Measurements from ENCODE around the gene APRT.
"Not testable (repeated sequence)": the region's sequence is repeated elsewhere in the genome, so short reads cannot be mapped to it uniquely, and the experiment has no call there.

Gene APRT

DNA sequence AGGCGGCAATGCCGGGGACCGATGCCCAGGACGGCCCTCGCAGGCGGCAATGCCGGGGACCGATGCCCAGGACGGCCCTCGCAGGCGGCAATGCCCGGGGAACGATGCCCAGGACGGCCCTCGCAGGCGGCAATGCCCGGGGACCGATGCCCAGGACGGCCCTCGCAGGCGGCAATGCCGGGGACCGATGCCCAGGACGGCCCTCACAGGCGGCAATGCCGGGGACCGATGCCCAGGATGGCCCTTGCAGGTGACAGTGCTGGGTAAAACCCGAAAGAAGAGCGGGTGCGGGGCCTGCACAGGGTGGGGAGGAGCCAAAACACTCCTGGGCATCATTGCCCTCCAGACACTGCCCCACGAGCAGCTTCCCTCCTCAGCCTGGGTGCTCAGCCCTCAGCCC, 11.9 kb upstream of the APRT start:
- H3K36me3 Mint-ChIP-seq (ENCODE audit: low read depth); H3K27ac Mint-ChIP-seq; H3K9me3 Mint-ChIP-seq; H3K27me3 Mint-ChIP-seq (ENCODE audit: low read depth); H3K4me3 Mint-ChIP-seq; H3K4me1 Mint-ChIP-seq (ENCODE audit: low read depth); DNase-seq (ENCODE audit: low spot score): not testable (repeated sequence)

- Mint-ChIP-seq H3K27me3 (ENCODE audit: low read depth) (no peaks in the 10 kb centered on the region), H3K36me3 (ENCODE audit: low read depth) (no peaks in the 10 kb centered on the region), H3K27ac (no peak overlapping the region), H3K9me3 (no peaks in the 10 kb centered on the region), H3K4me1 (ENCODE audit: low read depth) (no peaks in the 10 kb centered on the region), H3K4me3 (no peak overlapping the region)
- DNase-seq (ENCODE audit: low spot score), result no peak
Measured at GRCh38 chr16:88822281-88823040, 10.7 kb upstream of the APRT start.

- Mint-ChIP-seq H3K27ac (no peak overlapping the region), H3K9me3 (no peaks in the 10 kb centered on the region), H3K4me1 (ENCODE audit: low read depth) (no peaks in the 10 kb centered on the region), H3K27me3 (ENCODE audit: low read depth) (no peaks in the 10 kb centered on the region), H3K4me3 (no peak overlapping the region), H3K36me3 (ENCODE audit: low read depth) (no peaks in the 10 kb centered on the region)
- no peak for DNase-seq (ENCODE audit: low spot score)
Measured at GRCh38 chr16:88821168-88821850, 9.6 kb upstream of the APRT start.

DNA sequence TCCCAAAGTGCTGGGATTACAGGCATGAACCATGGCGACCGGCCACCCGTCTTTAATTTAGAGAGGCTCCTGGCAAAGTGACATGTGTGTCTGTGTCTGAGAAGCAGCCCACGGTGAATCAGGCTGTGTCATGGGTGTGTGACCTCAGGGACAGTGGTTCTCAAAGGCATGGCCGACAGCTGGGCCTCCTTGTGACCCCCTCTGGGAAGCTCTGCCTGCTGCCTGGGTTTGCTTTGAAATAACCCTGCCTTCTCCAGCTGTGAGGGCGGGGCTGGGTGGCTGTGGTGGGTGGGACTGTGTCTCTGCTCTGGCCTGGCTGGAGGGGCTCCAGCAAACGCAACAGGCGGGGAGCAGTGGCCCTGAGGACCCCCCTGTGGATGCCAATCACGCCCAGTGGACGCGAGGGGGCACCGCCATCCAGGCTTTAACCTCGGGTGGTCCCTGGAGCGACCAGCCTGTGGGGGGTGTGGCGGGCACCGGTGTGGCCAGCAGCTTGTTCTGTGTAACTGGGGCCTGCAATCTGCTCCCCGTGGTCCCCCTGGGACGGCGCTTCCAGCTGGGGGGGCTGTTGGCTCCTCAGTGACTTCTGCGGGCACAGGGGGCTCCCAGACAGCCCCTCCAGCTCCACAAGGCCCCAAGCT, 8.8 kb upstream of the APRT start:
- Mint-ChIP-seq H3K36me3 (ENCODE audit: low read depth) (no peaks in the 10 kb centered on the region), H3K27me3 (ENCODE audit: low read depth) (no peaks in the 10 kb centered on the region), H3K4me3 (no peak overlapping the region), H3K9me3 (no peaks in the 10 kb centered on the region), H3K27ac (no peak overlapping the region), H3K4me1 (ENCODE audit: low read depth) (no peaks in the 10 kb centered on the region)
- DNase-seq (ENCODE audit: low spot score), result no peak

DNA sequence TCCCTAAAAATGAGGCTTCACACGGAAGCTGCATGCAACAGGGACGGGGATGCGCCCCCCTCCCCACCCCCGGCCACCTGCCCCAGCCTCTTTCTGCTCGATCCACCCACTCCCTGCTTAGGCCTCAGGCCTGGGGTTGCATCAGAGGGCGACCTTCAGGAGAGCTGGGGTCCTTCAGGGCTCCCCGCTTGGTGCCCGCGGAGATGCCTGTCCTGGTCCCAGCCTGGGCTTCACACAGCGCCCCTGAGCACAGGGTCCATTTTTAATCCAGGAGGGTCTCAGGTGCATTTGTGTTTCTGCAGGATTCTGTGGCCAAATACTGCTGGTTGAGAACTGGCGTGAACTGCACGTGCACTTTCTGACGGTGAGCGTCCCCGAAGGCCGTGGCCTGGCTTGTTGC, 7.4 kb upstream of the APRT start:
- Mint-ChIP-seq H3K27ac (no peak overlapping the region), H3K27me3 (ENCODE audit: low read depth) (no peaks in the 10 kb centered on the region), H3K4me3 (no peak overlapping the region), H3K9me3 (no peaks in the 10 kb centered on the region), H3K4me1 (ENCODE audit: low read depth) (no peaks in the 10 kb centered on the region), H3K36me3 (ENCODE audit: low read depth) (no peaks in the 10 kb centered on the region)
- no peak for DNase-seq (ENCODE audit: low spot score)

DNA sequence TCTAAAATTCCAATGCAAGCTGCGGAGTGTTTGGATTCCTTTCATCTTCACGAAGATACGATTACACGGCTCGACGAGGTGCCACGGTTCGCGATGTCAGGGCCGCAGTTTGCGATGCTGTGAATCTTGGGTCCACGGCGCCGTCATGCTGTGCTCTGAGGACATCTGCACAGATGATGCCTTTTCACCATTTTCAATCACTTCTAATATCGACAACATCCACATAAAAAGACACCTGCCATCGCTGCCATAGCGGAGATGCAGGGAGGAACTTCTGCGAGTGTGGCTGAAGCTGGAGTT, 6.8 kb upstream of the APRT start:
- H3K4me1 Mint-ChIP-seq (ENCODE audit: low read depth), result peaks cover 3% of the 10 kb centered on the region
- H3K27me3 Mint-ChIP-seq (ENCODE audit: low read depth), result no peaks in the 10 kb centered on the region
- H3K4me3 Mint-ChIP-seq, result no peak overlapping the region
- H3K9me3 Mint-ChIP-seq, result no peaks in the 10 kb centered on the region
- no peaks in the 10 kb centered on the region for H3K36me3 Mint-ChIP-seq (ENCODE audit: low read depth)
- no peak for DNase-seq (ENCODE audit: low spot score)
- no peak overlapping the region for H3K27ac Mint-ChIP-seq

GRCh38 chr16:88817785-88818574, 6.3 kb upstream of the APRT start:
- Mint-ChIP-seq H3K4me3 (no peak overlapping the region), H3K9me3 (no peaks in the 10 kb centered on the region), H3K27me3 (ENCODE audit: low read depth) (no peaks in the 10 kb centered on the region), H3K4me1 (ENCODE audit: low read depth) (peaks cover 3% of the 10 kb centered on the region), H3K27ac (no peak overlapping the region), H3K36me3 (ENCODE audit: low read depth) (no peaks in the 10 kb centered on the region)
- no peak for DNase-seq (ENCODE audit: low spot score)

GRCh38 chr16:88816736-88817535, 5.2 kb upstream of the APRT start:
- Mint-ChIP-seq H3K27me3 (ENCODE audit: low read depth) (no peaks in the 10 kb centered on the region), H3K36me3 (ENCODE audit: low read depth) (no peaks in the 10 kb centered on the region), H3K9me3 (no peaks in the 10 kb centered on the region), H3K4me1 (ENCODE audit: low read depth) (peaks cover 8% of the 10 kb centered on the region), H3K4me3 (no peak overlapping the region), H3K27ac (no peak overlapping the region)
- DNase-seq (ENCODE audit: low spot score), result no peak

DNA sequence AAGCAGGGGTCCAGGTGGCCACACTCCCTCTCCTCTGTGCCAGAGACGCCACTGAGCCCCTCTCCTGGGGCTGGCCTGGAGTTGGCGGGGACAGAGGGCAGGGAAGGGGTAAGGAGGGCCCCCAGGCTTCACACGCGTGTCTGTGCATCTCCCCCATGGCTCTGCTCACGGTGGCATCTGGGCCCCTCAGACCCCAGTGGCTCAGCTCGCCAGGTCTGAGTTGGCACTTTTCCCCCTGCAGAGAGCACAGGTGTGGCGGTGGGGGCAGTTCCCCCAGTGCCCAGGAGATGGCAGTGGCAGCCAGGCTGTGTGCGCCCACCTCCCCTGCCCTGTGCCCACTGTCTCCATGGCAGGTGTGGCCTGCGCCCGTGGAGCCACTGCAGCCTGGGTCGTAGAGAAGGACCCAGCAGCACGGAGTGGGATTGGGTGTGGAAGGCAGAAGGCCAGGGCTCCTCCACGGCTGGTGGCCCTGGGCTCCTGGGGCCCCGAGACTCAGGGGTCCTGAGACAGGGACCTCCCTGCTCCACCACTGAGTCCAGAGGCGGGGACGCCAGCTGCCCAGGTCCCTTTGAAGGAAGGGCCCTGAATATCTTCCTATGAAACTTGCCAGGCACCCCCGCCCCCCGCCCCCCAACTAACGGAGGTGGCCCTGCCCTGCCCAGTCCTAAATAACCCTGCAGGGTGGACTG, 4.3 kb upstream of the APRT start:
- no peaks in the 10 kb centered on the region for H3K27me3 Mint-ChIP-seq (ENCODE audit: low read depth)
- no peaks in the 10 kb centered on the region for H3K36me3 Mint-ChIP-seq (ENCODE audit: low read depth)
- DNase-seq (ENCODE audit: low spot score), result no peak
- no peaks in the 10 kb centered on the region for H3K9me3 Mint-ChIP-seq
- H3K4me3 Mint-ChIP-seq, result no peak overlapping the region
- H3K27ac Mint-ChIP-seq, result no peak overlapping the region
- peaks cover 9% of the 10 kb centered on the region for H3K4me1 Mint-ChIP-seq (ENCODE audit: low read depth)

DNA sequence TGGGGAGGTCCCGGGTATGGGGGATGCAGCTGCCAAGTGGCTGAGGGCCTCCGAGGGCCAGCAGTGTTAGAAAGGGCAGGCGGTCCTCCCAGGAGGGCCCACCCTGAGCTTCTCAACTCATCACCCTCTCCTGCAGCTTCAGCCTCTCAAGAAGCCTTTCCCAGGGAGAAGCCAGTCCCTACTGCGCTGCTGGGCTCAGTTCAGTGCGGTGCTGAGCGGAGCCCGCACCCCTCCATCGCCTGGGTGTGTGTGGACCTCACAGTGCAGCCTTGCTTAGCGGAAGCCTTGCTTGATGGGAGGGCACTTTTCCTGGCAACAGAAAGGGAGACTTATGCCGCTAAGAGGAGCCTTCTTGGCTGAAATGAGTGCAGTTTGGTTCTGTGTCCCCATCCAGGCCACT, 3.5 kb upstream of the APRT start:
- Mint-ChIP-seq H3K4me3 (no peak overlapping the region), H3K9me3 (no peaks in the 10 kb centered on the region), H3K4me1 (ENCODE audit: low read depth) (peaks cover 10% of the 10 kb centered on the region), H3K36me3 (ENCODE audit: low read depth) (peaks cover 4% of the 10 kb centered on the region), H3K27me3 (ENCODE audit: low read depth) (no peaks in the 10 kb centered on the region), H3K27ac (no peak overlapping the region)
- DNase-seq (ENCODE audit: low spot score), result no peak

- peaks cover 13% of the 10 kb centered on the region for H3K4me1 Mint-ChIP-seq (ENCODE audit: low read depth)
- peak overlapping the region; percentile 23 for H3K27ac Mint-ChIP-seq
- peaks cover 11% of the 10 kb centered on the region for H3K36me3 Mint-ChIP-seq (ENCODE audit: low read depth)
- no peaks in the 10 kb centered on the region for H3K9me3 Mint-ChIP-seq
- no peaks in the 10 kb centered on the region for H3K27me3 Mint-ChIP-seq (ENCODE audit: low read depth)
- peak overlapping the region; percentile 19 for H3K4me3 Mint-ChIP-seq
- DNase-seq (ENCODE audit: low spot score), result no peak
Measured at GRCh38 chr16:88814144-88814502, 2.4 kb upstream of the APRT start.

DNA sequence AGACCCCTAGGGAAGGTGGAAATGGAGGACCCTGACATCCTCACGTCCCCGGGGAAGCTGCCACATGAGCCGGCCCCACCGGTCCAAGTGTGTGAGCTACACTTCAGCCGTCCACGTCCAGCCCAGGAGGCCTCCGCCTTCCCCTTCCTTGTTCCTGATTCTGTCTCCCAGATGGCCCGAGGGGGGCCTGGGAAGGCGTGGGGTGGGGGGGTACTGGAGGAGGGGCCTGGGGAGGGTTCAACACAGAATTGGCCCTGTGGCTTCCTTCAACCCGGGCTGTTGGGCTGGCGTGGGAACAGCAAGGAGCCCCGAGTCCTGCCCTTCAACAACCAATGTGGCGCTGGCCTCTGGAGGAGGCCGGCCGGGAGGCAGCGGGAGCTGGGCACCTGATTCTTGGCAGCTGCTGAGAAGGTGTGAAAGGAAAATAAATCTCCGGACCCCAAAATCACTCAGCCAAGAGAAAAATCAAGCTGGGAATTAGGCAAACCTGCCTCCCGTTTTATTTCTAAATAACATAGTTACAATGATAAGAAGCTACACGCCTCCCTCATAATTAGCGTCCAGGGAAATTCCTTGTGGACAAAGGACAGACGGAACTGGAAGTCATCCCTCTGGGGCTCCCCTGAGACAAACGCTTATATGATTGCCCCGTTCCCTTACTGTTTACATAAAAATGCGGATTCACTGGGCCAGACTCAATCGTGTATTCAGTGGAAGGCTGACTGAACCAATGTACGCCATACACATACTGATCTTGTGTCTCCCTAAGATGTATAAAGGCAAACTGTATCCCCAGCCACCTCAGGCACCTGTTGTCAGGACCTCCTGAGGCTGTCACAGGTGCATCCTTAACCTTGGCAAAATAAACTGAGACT, 1.8 kb upstream of the APRT start:
- Mint-ChIP-seq H3K27ac (peak overlapping the region; percentile 23), H3K36me3 (ENCODE audit: low read depth) (peaks cover 14% of the 10 kb centered on the region), H3K4me1 (ENCODE audit: low read depth) (peaks cover 13% of the 10 kb centered on the region), H3K4me3 (peak overlapping the region; percentile 19), H3K9me3 (no peaks in the 10 kb centered on the region), H3K27me3 (ENCODE audit: low read depth) (no peaks in the 10 kb centered on the region)
- DNase-seq (ENCODE audit: low spot score), result no peak
